IPS-11a (cell line): ENCODE data around the gene CHN2.
"Not testable (repeated sequence)": the region's sequence is repeated elsewhere in the genome, so short reads cannot be mapped to it uniquely, and the experiment has no call there.

Experiments used
- H3K4me3 ChIP-seq: one replicate; pipeline ENCODE4 v1.5.1; 2013; ENCODE audit warnings: low read depth, low read length, control low read depth

CHN2 gene

GRCh38 chr7:29518616-29519015, 324.0 kb downstream of the CHN2 start:
- H3K4me3 ChIP-seq = no peak overlapping the region

GRCh38 chr7:29523728-29524127, 329.2 kb downstream of the CHN2 start:
- H3K4me3 ChIP-seq = no peak overlapping the region

- H3K4me3 ChIP-seq = no peak overlapping the region
These were observed 333.0 kb downstream of the CHN2 start for GRCh38 chr7:29527505-29528108.

GRCh38 chr7:29528526-29528925, 334.0 kb downstream of the CHN2 start:
- not testable (repeated sequence) for H3K4me3 ChIP-seq
